SH-SY5Y (cell line): ENCODE measurements around the gene COBL.

Source experiments
- GATA2 ChIP-seq: IDR thresholded peaks from 2 replicates; pipeline ENCODE4 v1.6.1; 2011; ENCODE audit warnings: mild to moderate bottlenecking, low read depth, low read length
- GATA3 ChIP-seq: IDR thresholded peaks from 2 replicates; pipeline ENCODE4 v1.6.1; 2011; ENCODE audit warnings: low read depth, mild to moderate bottlenecking, low read length, moderate library complexity

DNA sequence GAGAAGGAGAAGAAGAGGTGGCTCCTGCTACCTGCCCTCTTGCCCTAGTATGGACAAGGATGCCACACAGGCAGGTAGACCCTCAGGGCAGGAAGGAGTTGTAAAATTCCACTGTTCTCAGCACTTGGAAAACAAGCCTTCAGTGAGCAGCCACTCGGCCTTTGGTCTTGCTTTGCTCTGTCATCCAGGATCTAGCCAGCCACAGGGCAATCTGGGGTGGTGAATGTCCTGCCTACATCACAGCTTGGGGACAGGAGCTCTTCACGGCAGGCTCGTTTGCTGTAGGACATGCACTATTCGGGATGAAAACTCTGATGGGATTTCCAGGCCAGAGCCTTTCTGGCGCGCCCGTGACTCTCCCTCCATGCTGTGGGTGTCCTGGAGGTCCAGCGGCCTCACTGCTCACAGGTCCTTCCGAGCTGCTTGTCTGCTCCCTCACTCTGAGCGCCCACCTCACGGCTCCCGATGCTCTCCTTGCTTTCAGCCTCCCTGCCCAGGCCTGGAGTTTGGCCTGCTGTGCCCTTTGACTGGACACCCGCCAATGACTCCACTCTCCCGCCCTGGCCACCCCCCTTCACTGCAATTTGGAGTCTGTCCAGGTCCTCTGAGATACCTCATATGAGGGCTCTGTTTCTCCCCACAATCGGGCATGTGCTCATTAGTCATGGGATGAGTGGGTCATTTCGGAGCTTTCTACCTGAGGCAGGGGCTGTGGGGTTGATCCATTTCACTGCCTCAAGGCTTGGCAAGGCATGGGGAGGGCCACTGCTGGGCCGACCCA is 306.7 kb downstream of the COBL start:
- no peak for TF ChIP-seq GATA3
- TF ChIP-seq GATA2 = no peak
